ENCODE data around the gene PPP1R16B.
"Not testable (repeated sequence)": the region's sequence is repeated elsewhere in the genome, so short reads cannot be mapped to it uniquely, and the experiment has no call there.

PPP1R16B gene

DNA sequence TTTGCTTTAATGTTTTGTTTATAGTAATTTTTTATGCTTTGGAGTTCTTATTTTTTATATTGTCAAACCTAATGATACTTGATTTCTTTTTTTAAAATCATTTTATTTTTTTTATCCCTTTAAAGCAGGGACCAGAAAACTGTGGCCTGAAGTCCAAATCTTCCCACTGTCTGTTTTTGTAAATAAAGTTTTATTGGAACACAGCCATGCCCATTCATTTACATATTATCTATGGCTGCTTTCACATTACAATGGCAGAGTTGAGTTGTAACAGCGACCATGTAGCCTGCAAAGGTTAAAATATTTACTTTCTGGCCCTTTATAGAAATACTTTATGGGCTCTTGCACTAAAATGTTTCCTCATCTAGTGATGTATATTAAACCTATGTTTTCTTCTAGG lies 42.3 kb downstream of the PPP1R16B start:
- Histone ChIP-seq H3K9me3 (ENCODE audit: insufficient read depth, low read length) (no peaks in the 10 kb centered on the region), H3K36me3 (ENCODE audit: insufficient read depth, insufficient read length, low read length) (no peaks in the 10 kb centered on the region), H3K27me3 (ENCODE audit: insufficient read depth, insufficient read length) (no peaks in the 10 kb centered on the region), H3K4me1 (ENCODE audit: insufficient read depth, insufficient read length) (no peaks in the 10 kb centered on the region), H3K4me3 (ENCODE audit: insufficient read length, low read depth) (no peak overlapping the region), H3K9ac (ENCODE audit: insufficient read length, low read depth) (no peak overlapping the region)
- no peak for DNase-seq (ENCODE audit: low read depth, low spot score)
- no peak for TF ChIP-seq ZNF274 (IDR thresholded peaks at IDR 0.05; ENCODE audit: low read depth, low read length)
- no peak for TF ChIP-seq YY1 (IDR thresholded peaks at IDR 0.05; ENCODE audit: insufficient read depth, insufficient read length)
- no peak for TF ChIP-seq SUZ12 (IDR thresholded peaks at IDR 0.05; ENCODE audit: extremely low read depth, insufficient read depth, insufficient read length)

DNA sequence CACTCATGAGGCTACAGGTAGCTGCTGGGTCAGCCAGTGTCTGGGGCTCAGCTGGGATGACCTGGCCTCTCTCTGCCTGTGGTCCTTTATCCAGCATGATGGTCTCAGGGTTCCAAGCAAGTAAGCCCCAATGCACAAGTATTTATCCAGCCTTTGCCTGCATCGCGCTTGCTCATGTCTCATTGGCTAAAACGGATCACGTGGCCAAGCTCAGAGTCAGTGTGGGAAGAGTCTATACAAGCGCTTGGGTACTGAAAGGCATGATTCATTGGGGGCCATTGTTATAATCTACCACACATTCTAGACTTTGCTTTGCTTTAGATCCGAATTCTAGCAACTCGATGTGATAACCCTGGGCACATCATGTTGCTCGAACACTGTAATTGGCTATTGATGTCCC lies 48.3 kb downstream of the PPP1R16B start:
- Histone ChIP-seq H3K9ac (ENCODE audit: insufficient read length, low read depth) (no peak overlapping the region), H3K27me3 (ENCODE audit: insufficient read depth, insufficient read length) (no peaks in the 10 kb centered on the region), H3K4me3 (ENCODE audit: insufficient read length, low read depth) (no peak overlapping the region), H3K9me3 (ENCODE audit: insufficient read depth, low read length) (no peaks in the 10 kb centered on the region), H3K36me3 (ENCODE audit: insufficient read depth, insufficient read length, low read length) (no peaks in the 10 kb centered on the region), H3K4me1 (ENCODE audit: insufficient read depth, insufficient read length) (no peaks in the 10 kb centered on the region)
- no peak for DNase-seq (ENCODE audit: low read depth, low spot score)
- TF ChIP-seq ZNF274 (IDR thresholded peaks at IDR 0.05; ENCODE audit: low read depth, low read length) (no peak), SUZ12 (IDR thresholded peaks at IDR 0.05; ENCODE audit: extremely low read depth, insufficient read depth, insufficient read length) (no peak), YY1 (IDR thresholded peaks at IDR 0.05; ENCODE audit: insufficient read depth, insufficient read length) (no peak)

DNA sequence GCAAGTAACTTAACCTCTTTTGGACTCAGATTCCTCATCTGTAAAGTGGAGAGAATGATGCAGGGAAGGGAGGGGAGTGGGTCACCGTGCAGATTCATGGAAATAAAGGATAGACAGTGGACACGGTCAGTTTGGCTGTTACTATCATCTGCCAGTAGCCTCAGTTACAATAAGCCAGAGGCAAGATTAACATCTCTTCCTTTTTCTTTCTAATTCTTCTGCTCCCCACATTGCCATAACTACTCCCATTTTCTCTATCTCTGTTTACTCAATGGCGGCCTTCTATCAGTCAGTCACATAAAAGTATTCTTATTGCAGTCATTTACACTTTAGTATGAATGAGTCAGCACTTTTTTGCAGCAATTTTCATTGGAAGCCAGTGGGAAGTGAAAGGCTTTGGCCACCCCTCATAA lies 49.2 kb downstream of the PPP1R16B start:
- Histone ChIP-seq H3K9ac (ENCODE audit: insufficient read length, low read depth) (no peak overlapping the region), H3K9me3 (ENCODE audit: insufficient read depth, low read length) (no peaks in the 10 kb centered on the region), H3K36me3 (ENCODE audit: insufficient read depth, insufficient read length, low read length) (no peaks in the 10 kb centered on the region), H3K4me3 (ENCODE audit: insufficient read length, low read depth) (no peak overlapping the region), H3K27me3 (ENCODE audit: insufficient read depth, insufficient read length) (no peaks in the 10 kb centered on the region), H3K4me1 (ENCODE audit: insufficient read depth, insufficient read length) (no peaks in the 10 kb centered on the region)
- TF ChIP-seq YY1 (IDR thresholded peaks at IDR 0.05; ENCODE audit: insufficient read depth, insufficient read length) (no peak), ZNF274 (IDR thresholded peaks at IDR 0.05; ENCODE audit: low read depth, low read length) (no peak)
- no peak for DNase-seq (ENCODE audit: low read depth, low spot score)

DNA sequence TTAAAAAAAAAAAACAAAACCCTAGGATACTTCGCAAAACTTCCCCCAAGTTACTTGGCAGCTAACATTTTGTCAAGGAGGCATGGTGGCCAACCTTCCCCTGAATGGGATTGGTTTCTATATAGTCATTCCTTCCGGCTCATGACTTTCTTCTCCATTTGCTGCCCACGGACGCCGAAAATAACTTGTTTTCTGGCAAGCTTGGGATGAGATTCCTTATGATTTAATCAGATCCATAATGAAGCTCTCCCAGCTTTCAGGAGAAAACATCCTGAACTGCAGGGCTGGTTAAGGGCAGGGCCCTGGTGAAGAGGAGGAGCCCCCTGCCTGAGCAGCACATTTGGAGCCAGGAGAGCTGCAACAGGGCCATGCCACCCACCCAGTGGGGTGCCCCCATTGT lies 49.9 kb downstream of the PPP1R16B start:
- no peaks in the 10 kb centered on the region for H3K4me1 ChIP-seq (ENCODE audit: insufficient read depth, insufficient read length)
- no peak for TF ChIP-seq YY1 (IDR thresholded peaks at IDR 0.05; ENCODE audit: insufficient read depth, insufficient read length)
- TF ChIP-seq SUZ12 (IDR thresholded peaks at IDR 0.05; ENCODE audit: extremely low read depth, insufficient read depth, insufficient read length): no peak
- no peak for TF ChIP-seq ZNF274 (IDR thresholded peaks at IDR 0.05; ENCODE audit: low read depth, low read length)
- H3K36me3 ChIP-seq (ENCODE audit: insufficient read depth, insufficient read length, low read length): no peaks in the 10 kb centered on the region
- no peak overlapping the region for H3K9ac ChIP-seq (ENCODE audit: insufficient read length, low read depth)
- DNase-seq (ENCODE audit: low read depth, low spot score): no peak
- H3K4me3 ChIP-seq (ENCODE audit: insufficient read length, low read depth): no peak overlapping the region
- no peaks in the 10 kb centered on the region for H3K9me3 ChIP-seq (ENCODE audit: insufficient read depth, low read length)
- no peaks in the 10 kb centered on the region for H3K27me3 ChIP-seq (ENCODE audit: insufficient read depth, insufficient read length)

DNA sequence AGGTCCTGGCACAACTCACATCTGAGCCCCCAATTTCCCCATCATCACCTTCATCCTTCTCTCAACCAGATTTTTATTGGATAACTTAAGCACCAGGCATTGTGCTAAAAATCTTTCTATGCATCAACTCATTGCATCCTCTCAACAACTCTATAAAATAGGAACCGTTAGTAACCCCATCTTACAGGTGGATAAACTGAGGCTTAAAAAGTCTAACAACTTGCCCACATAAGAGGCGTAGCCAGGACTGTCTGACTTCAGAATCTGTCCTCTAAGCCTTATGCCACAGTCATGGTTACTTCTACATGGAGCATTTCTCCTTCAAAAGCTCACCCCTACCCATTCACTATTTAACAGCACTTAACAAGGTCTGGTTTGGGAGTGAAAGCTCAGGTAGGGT lies 51.1 kb downstream of the PPP1R16B start:
- no peak overlapping the region for H3K4me3 ChIP-seq (ENCODE audit: insufficient read length, low read depth)
- no peak overlapping the region for H3K9ac ChIP-seq (ENCODE audit: insufficient read length, low read depth)
- no peaks in the 10 kb centered on the region for H3K36me3 ChIP-seq (ENCODE audit: insufficient read depth, insufficient read length, low read length)
- TF ChIP-seq SUZ12 (IDR thresholded peaks at IDR 0.05; ENCODE audit: extremely low read depth, insufficient read depth, insufficient read length) (no peak), ZNF274 (IDR thresholded peaks at IDR 0.05; ENCODE audit: low read depth, low read length) (no peak), YY1 (IDR thresholded peaks at IDR 0.05; ENCODE audit: insufficient read depth, insufficient read length) (no peak)
- H3K4me1 ChIP-seq (ENCODE audit: insufficient read depth, insufficient read length): peaks cover 3% of the 10 kb centered on the region
- H3K27me3 ChIP-seq (ENCODE audit: insufficient read depth, insufficient read length): no peaks in the 10 kb centered on the region
- H3K9me3 ChIP-seq (ENCODE audit: insufficient read depth, low read length): no peaks in the 10 kb centered on the region
- no peak for DNase-seq (ENCODE audit: low read depth, low spot score)

DNA sequence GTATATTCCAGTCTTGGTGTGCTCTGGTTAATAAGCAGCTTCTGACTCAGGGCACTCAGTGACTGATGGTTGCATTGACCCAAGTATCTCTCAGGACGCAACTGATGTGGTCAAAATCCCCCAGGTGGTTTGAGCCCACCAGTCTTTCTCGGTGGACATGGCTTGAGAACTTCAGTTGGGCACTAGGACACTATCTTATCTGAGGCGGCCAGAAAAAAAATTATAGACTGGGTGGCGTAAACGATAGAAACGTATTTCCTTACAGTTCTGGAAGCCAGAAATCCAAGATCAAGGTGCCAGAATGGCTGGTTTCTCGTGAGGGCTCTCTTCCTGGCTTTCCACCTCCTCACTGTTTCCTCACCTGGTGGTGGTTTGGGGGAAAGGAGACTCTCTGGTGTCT lies 52.2 kb downstream of the PPP1R16B start:
- DNase-seq (ENCODE audit: low read depth, low spot score): no peak
- Histone ChIP-seq H3K4me1 (ENCODE audit: insufficient read depth, insufficient read length) (peaks cover 4% of the 10 kb centered on the region), H3K27me3 (ENCODE audit: insufficient read depth, insufficient read length) (no peaks in the 10 kb centered on the region), H3K9me3 (ENCODE audit: insufficient read depth, low read length) (no peaks in the 10 kb centered on the region), H3K9ac (ENCODE audit: insufficient read length, low read depth) (no peak overlapping the region), H3K36me3 (ENCODE audit: insufficient read depth, insufficient read length, low read length) (no peaks in the 10 kb centered on the region), H3K4me3 (ENCODE audit: insufficient read length, low read depth) (no peak overlapping the region)
- TF ChIP-seq ZNF274 (IDR thresholded peaks at IDR 0.05; ENCODE audit: low read depth, low read length) (no peak), SUZ12 (IDR thresholded peaks at IDR 0.05; ENCODE audit: extremely low read depth, insufficient read depth, insufficient read length) (no peak), YY1 (IDR thresholded peaks at IDR 0.05; ENCODE audit: insufficient read depth, insufficient read length) (no peak)

DNA sequence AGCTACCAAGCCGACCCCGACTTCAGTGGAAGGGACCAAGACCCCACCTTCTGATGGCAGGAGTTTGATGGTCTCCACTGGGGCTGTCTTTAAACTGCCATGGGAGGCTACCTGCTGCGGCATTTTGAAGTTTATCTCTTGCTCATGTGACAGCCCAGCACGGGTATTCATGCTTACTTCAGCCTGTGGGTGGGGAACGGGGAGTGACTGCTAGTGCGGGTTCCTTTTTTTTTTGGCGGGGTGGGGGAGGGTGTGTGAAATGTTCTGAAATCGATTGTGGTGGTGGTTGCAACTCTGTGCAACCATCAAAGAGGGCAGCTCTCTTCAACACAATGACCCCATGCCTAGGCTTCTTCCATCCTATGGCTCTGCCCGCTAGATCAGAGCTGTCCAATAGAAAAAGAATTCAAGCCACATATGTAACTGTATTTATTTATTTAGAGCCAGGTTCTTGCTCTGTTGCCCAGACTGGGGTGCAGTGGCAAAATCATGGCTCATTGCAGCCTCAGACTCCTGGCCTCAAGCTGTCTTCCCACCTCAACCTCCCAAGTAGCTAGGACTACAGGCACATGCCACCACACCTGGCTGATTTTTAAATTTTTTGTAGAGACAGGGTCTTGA lies 53.7 kb downstream of the PPP1R16B start:
- H3K27me3 ChIP-seq (ENCODE audit: insufficient read depth, insufficient read length): no peaks in the 10 kb centered on the region
- H3K9me3 ChIP-seq (ENCODE audit: insufficient read depth, low read length): no peaks in the 10 kb centered on the region
- H3K4me3 ChIP-seq (ENCODE audit: insufficient read length, low read depth): no peak overlapping the region
- no peak for DNase-seq (ENCODE audit: low read depth, low spot score)
- no peak for TF ChIP-seq SUZ12 (IDR thresholded peaks at IDR 0.05; ENCODE audit: extremely low read depth, insufficient read depth, insufficient read length)
- no peak for TF ChIP-seq ZNF274 (IDR thresholded peaks at IDR 0.05; ENCODE audit: low read depth, low read length)
- no peak for TF ChIP-seq YY1 (IDR thresholded peaks at IDR 0.05; ENCODE audit: insufficient read depth, insufficient read length)
- no peak overlapping the region for H3K9ac ChIP-seq (ENCODE audit: insufficient read length, low read depth)
- H3K4me1 ChIP-seq (ENCODE audit: insufficient read depth, insufficient read length): peaks cover 5% of the 10 kb centered on the region
- H3K36me3 ChIP-seq (ENCODE audit: insufficient read depth, insufficient read length, low read length): no peaks in the 10 kb centered on the region

DNA sequence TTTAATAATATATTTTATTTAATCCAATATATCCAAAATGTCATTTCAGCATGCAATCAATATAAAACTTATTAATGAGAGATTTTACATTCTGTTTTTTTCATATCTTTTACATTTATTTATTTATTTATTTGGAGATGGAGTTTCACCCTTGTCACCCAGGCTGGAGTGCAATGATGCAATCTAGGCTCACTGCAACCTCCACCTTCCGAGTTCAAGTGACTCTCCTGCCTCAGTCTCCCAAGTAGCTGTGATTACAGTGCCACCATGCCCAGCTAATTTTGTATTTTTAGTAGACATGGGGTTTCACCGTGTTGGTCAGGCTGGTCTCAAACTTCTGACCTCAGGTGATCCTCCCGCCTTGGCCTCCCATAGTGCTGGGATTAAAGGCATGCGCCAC lies 54.4 kb downstream of the PPP1R16B start:
- not testable (repeated sequence) for H3K4me3 ChIP-seq (ENCODE audit: insufficient read length, low read depth); DNase-seq (ENCODE audit: low read depth, low spot score); H3K4me1 ChIP-seq (ENCODE audit: insufficient read depth, insufficient read length); H3K36me3 ChIP-seq (ENCODE audit: insufficient read depth, insufficient read length, low read length); H3K9ac ChIP-seq (ENCODE audit: insufficient read length, low read depth); H3K9me3 ChIP-seq (ENCODE audit: insufficient read depth, low read length); H3K27me3 ChIP-seq (ENCODE audit: insufficient read depth, insufficient read length)

All from NT2/D1 (cell line).